Osteoblast (primary cell): ENCODE measurements around the gene RRP15. TPM values are rescaled to one million over a fixed set of nuclear protein-coding genes. Genes with fewer than 3 reads are reported as not detected.

Source experiments
- DNase-seq: peaks from one replicate; pipeline ENCODE4 v3.0.0; 2011; ENCODE audit warnings: low spot score, mixed read lengths; ENCODE audit not compliant: insufficient read length; ENCODE audit errors: missing footprints
- H2AFZ ChIP-seq: 2 replicates; pipeline ENCODE4 v1.6.0; 2011; ENCODE audit warnings: mild to moderate bottlenecking, low read length
- H3K27ac ChIP-seq: 2 replicates; pipeline ENCODE4 v1.5.1; 2011; ENCODE audit warnings: mild to moderate bottlenecking, low read depth, low read length, moderate library complexity
- H3K27me3 ChIP-seq: 2 replicates; pipeline ENCODE4 v1.6.0; 2012; ENCODE audit warnings: mild to moderate bottlenecking, control low read depth, inconsistent platforms, low read length, moderate library complexity; ENCODE audit not compliant: insufficient read depth
- H3K36me3 ChIP-seq: 2 replicates; pipeline ENCODE4 v1.5.1; 2011; ENCODE audit warnings: mild to moderate bottlenecking, low read length, control low read depth, moderate library complexity; ENCODE audit not compliant: insufficient read depth
- H3K4me1 ChIP-seq: 2 replicates; pipeline ENCODE4 v1.5.1; 2011; ENCODE audit warnings: mild to moderate bottlenecking, low read length, control low read depth, moderate library complexity; ENCODE audit not compliant: insufficient read depth
- H3K4me2 ChIP-seq: 2 replicates; pipeline ENCODE4 v1.6.0; 2011; ENCODE audit warnings: mild to moderate bottlenecking, low read length; ENCODE audit not compliant: insufficient read depth
- H3K4me3 ChIP-seq: fragments of 200-600 bp; sonication (generic); 3 replicates; pipeline ENCODE4 v1.5.1; 2012; ENCODE audit warnings: mild to moderate bottlenecking, low read length, inconsistent platforms; ENCODE audit not compliant: insufficient read depth
- H3K79me2 ChIP-seq: 2 replicates; pipeline ENCODE4 v1.6.0; 2012; ENCODE audit warnings: mild to moderate bottlenecking, low read length, control low read depth, inconsistent platforms; ENCODE audit not compliant: insufficient read depth
- H3K9me3 ChIP-seq: 2 replicates; pipeline ENCODE4 v1.5.1; 2011; ENCODE audit warnings: low read depth, low read length, control low read depth
- H4K20me1 ChIP-seq: 2 replicates; pipeline ENCODE4 v1.6.0; 2012; ENCODE audit warnings: mild to moderate bottlenecking, low read length, control low read depth; ENCODE audit not compliant: insufficient read depth
- CTCF ChIP-seq: IDR thresholded peaks from 2 replicates; pipeline ENCODE4 v1.5.1; 2011; ENCODE audit warnings: mild to moderate bottlenecking, low read depth, low read length, moderate library complexity; ENCODE audit errors: extremely low read depth
- total RNA-seq: library from RNA; depleted of rRNA; stranded (reverse); fragments of >200 nt; gene quantifications from 2 replicates; pipeline ENCODE4 v1.2.3, GENCODE V29; 2012

Gene RRP15
- total RNA-seq, 1 donor, result 10.9 TPM

GRCh38 chr1:218346391-218347204 is 61.5 kb downstream of the RRP15 start:
- peaks cover 36% of the 10 kb centered on the region for H3K79me2 ChIP-seq
- H3K4me2 ChIP-seq, result peak overlapping the region; percentile 96
- H3K27ac ChIP-seq, result peak overlapping the region; percentile 93
- H2AFZ ChIP-seq, result peak overlapping the region; percentile 59
- no peaks in the 10 kb centered on the region for H3K36me3 ChIP-seq
- peaks cover 20% of the 10 kb centered on the region for H3K4me1 ChIP-seq
- DNase-seq, result peak; percentile 85
- no peak for TF ChIP-seq CTCF
- no peaks in the 10 kb centered on the region for H4K20me1 ChIP-seq
- H3K4me3 ChIP-seq, result peak overlapping the region; percentile 87
- H3K27me3 ChIP-seq, result no peaks in the 10 kb centered on the region
- no peaks in the 10 kb centered on the region for H3K9me3 ChIP-seq

GRCh38 chr1:218347336-218347722 is 62.2 kb downstream of the RRP15 start:
- Histone ChIP-seq H2AFZ (peak overlapping the region; percentile 59), H3K79me2 (peaks cover 40% of the 10 kb centered on the region)
- peak; percentile 17 for TF ChIP-seq CTCF

GRCh38 chr1:218347723-218348627 is 62.9 kb downstream of the RRP15 start:
- H3K79me2 ChIP-seq, result peaks cover 46% of the 10 kb centered on the region
- no peak for TF ChIP-seq CTCF
- peak overlapping the region; percentile 87 for H3K4me3 ChIP-seq
- peaks cover 5% of the 10 kb centered on the region for H4K20me1 ChIP-seq
- H3K36me3 ChIP-seq, result peaks cover 9% of the 10 kb centered on the region
- peaks cover 22% of the 10 kb centered on the region for H3K4me1 ChIP-seq
- H3K27me3 ChIP-seq, result no peaks in the 10 kb centered on the region
- no peaks in the 10 kb centered on the region for H3K9me3 ChIP-seq
- H3K4me2 ChIP-seq, result peak overlapping the region; percentile 96
- peak overlapping the region; percentile 59 for H2AFZ ChIP-seq
- DNase-seq, result no peak
- H3K27ac ChIP-seq, result peak overlapping the region; percentile 93

More at GRCh38 chr1:218347336-218347722, 62.2 kb downstream of the RRP15 start:
- H3K27ac ChIP-seq, result peak overlapping the region; percentile 93
- H3K4me3 ChIP-seq, result peak overlapping the region; percentile 87
- H3K9me3 ChIP-seq, result no peaks in the 10 kb centered on the region
- no peaks in the 10 kb centered on the region for H4K20me1 ChIP-seq
- peaks cover 3% of the 10 kb centered on the region for H3K36me3 ChIP-seq
- no peak for DNase-seq
- peak overlapping the region; percentile 96 for H3K4me2 ChIP-seq
- H3K27me3 ChIP-seq, result no peaks in the 10 kb centered on the region
- H3K4me1 ChIP-seq, result peaks cover 22% of the 10 kb centered on the region

GRCh38 chr1:218348628-218349071 is 63.6 kb downstream of the RRP15 start:
- TF ChIP-seq CTCF, result no peak
- Histone ChIP-seq H3K27me3 (no peaks in the 10 kb centered on the region), H3K27ac (peak overlapping the region; percentile 93), H3K36me3 (peaks cover 10% of the 10 kb centered on the region), H3K4me3 (peak overlapping the region; percentile 87), H2AFZ (no peak overlapping the region), H3K4me2 (peak overlapping the region; percentile 96), H3K4me1 (peaks cover 22% of the 10 kb centered on the region), H3K79me2 (peaks cover 53% of the 10 kb centered on the region), H4K20me1 (peaks cover 5% of the 10 kb centered on the region), H3K9me3 (no peaks in the 10 kb centered on the region)
- DNase-seq, result no peak
